ENCODE measurements around the gene KLF12.

KLF12 gene

DNA sequence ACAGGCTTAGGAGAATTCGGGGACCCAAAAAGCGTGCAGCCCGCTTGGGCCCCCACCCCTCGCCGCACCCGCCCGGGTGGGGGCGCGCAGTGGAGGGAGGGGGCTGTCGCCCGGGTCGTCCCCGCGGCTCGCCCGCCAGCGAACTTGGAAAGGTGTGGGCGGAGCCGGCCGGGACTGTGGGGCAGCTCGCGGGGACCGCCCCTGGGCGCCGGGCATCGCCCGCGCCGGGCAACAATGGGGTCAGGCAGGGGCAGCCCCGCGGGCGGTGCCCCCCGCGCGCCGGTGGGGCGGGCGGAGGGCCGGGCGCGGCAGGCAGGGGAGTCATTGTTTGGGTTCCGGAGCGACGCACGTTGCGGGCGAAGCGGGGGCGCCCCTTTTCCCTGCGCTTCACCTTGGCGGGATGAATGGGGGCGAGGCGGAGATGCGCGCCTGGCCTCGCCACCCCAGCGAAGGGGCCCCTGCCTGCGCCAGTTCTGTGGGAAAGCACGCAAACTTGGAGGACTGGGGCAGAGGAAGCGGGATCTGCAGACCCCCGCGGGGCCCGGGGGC is 647 bp upstream of the KLF12 start:
- FAIRE-seq, result no peak

DNA sequence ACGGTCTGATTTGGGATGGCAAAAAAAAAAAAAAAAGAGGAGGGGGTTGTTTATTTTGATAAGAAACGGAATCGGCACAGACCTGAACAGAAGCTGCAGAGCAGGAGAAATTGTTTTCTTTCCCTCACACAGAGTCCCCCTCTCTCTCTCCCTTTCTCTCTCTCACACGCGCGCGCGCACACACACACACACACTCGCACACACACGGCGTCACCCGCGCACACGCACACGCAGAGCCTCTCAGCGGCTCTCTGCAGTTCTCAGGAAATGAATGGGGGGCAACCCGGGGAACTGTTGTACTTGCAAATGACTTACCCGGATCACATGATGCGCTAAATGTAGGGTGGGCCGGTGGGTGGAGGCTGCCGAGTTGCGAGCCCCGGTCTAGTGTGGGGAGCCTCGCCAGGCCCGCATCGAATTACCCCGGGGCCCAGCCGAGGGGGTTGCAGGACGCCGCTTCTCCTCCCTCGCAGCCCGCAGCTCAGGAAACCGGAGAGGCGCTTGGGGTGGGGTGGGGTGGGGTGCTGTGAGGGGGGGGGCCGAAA is 475 bp downstream of the KLF12 start:
- no peak for FAIRE-seq

DNA sequence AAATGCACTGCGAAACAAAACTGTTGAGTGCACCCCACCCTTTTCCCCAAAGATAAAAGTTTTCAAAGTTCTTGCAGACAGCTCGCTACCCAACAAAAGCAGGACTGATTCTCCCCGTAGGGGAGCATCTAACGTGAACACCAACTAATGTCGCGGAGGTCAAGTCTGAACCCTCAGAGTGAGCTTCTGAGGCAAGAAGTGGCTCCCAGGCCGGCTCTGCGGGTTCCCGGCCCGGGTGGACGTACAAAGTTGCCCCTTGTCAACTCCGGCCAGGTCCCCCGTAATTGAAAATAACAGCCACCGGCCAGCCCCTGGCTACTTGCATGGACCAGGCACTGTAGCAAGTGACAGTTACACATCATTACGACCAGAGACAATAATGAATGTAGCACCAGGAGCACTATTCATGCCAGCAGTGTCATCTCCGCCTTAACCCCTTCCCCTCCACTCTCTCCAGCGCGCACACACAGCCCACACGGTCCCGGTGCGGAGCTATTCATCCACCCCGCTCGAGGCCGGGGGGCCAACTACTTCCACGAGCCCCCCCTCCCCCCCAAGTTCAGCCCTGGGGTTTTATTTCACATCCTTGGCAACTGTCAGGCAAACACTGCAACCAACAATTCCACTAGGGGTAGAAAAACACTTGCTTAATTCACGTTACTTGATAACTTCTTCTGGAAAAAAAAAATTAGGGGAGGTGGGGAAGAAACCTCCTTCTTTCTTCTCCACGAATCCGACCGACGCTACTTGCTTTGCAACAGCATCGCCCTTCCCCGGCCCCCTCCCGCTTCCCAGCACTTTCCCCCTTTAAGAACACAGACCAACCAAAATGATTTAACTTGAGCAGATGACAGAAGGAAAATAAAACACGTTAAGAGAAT is 1.2 kb downstream of the KLF12 start:
- FAIRE-seq, result no peak

DNA sequence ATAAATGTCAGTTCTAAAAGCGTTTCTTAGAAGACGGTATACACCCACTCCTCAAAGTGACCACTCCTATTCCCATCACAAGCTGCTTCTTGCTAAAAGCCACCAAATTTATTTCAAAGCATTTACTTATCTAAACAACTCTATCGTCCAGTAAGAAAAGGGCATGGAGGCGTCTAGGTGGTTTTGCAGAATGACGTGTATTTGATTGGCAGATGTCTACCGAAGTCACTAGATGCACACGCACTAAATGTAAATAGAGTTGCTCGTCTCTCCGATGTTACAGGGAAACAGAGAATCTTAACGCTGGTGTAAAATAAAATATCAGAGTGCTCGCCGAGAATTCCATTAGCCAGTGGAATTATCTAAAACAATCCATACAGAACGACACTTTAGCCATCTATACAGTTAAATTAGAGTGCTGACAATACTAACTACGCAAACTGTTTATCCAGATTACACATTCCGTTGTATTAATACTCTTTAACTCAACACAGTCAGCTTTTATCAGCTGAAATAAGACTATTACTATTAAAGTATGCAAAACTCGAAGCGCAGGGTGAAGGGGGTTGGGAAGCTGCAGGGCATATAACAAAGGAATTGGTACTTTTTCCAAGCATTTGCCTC is 1.9 kb downstream of the KLF12 start:
- FAIRE-seq, result no peak

DNA sequence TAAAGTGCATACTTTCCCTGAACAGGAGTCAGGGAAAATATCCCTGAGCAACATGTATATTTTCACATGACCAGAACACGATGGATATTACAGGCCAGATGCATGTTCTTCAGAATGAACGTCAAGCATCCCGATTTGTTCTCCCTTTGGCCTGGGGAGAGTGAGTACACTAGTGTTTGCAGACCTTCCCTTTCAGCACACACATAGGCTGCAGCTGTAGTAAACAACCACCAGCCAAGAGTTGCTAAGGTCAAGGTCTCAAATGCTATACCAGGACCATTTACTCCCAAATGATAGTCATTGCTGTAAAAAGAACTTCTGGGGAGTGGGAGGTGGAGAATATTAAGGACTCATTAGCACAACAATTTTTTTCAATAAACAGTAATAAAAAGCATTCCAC is 3.0 kb downstream of the KLF12 start:
- FAIRE-seq, result no peak

DNA sequence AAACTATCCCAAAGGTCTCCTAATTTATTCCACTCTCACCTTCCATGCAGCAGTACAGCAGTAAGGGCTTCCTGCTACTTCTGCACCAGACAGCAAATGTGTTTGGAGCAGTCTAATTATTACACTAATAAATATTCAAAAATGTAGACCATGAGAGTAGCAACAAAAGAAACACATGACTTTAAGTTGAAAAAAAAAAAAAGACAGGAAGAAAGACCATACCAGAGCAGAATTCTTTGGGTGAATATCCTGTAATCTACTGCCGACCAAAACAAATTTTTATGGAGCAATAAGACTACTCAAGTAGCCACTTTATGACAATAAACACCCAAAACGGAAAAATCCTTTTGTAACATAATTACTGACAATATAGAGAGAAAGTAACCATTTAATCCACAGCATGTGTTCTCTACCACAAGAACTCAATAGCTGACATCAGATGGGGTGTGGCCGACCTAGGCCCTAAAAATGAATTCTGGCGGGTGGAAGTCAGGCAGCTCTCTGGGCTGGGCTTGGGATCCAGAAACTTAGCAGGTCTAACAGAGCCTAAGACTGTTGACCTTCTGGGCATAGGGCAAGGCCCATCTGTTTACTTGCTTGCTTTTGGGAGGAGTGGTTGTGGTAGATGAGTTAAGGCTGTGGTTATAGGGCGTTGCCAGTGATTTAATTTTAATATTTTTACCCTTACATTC is 4.6 kb downstream of the KLF12 start:
- FAIRE-seq, result no peak

DNA sequence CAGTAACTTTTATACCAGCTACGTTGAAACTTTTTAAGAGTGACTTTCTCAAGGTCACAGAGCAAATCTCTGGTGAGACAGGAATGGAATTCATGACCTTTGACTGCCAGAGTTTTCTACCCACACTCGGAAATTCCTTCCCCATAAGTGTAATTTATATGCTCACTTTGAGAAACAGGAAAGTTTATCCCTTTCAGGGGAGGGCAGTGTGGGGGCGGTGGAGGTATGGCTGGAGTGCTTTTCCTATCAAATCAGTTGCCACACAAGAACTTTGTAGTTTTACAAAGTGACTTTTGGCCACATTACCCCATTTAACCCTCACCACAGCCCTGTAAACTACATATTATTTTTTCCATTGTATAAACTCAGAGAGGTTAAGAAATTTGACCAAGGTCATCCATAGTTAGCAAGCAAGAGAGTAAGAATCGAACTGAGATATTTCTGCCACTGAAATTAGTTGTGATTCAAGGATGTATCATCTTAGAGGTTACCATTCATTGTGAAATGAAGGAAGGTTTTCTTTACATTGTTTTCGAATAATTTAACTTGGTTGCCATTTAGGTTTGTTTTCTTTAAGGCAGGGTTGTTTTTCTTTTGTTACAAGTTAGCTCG is 5.9 kb downstream of the KLF12 start:
- FAIRE-seq, result no peak

DNA sequence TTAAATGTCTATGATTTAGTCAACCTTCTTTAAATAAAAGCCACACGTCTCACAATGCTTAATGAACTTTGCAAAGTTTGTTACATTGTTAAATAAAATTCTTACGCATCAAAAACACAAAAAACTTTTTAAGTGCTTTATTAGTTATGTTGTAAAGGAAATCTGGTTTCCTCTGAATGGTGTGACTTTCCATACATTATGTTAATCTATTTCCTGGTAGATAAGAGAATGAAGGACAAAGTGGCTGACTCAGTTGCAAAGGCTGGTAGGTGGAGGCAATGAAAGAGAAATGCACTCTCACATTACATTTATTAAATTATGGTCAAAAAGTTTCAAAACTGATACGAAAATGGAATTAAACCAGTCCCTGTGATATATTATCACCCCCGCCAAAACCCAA is 15.9 kb downstream of the KLF12 start:
- FAIRE-seq, result no peak

DNA sequence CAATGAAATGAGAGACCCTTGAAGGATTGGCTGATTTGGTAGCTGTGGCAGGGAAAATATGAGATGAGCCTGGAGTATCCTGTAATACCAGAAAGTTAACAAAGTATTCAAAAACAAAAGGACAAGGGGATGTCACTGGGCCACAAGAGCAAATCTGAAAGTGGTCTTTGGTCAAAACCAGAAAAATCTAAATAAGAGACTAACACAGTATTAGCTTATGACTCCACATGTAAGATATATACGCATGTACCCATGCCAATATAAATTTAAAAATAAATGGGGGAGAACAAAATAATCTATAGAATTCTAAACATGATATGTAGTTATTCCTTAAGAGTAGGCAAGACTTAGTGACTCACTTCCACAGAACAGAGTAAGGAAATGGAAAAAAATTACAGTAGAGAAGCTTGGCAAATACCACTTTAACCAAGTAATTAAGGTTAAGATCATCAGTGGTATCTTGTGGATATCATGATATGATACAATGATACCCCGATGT is 16.9 kb downstream of the KLF12 start:
- FAIRE-seq, result no peak

DNA sequence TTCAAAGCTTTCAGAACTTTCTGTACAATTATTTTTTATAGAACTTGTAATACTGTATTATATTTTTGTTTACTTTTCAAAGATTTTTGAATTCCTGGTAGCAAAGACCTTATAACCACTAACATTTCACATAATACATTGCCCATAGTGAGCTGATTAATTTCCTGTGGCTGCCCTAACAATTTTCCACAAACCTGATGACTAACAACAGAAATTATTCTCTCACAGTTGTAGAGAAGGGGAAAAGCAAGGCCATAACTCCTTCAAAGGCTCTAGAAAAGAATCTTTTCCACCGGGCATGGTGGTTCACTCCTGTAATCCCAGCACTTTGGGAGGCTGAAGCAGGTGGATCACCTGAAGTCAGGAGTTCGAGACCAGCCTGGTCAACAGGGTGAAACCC is 19.1 kb downstream of the KLF12 start:
- no peak for FAIRE-seq

DNA sequence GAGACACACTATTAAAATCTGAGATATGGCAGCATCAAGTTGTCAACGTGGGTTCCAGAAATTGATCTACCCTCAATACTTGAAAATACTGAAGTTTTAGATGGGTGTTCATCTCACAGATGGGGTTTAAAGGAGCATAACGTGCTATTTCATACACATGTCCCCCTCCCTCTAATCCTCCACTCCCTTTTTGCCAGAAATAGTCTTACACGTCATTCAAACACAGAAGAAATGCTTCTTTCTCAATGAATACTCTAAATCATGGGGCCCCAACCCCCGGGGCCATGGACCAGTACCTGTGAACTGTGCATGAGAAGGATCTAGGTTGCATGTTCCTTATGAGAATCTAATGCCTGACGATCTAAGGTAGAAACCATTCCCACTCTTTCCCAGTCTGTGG is 19.6 kb downstream of the KLF12 start:
- FAIRE-seq, result no peak

DNA sequence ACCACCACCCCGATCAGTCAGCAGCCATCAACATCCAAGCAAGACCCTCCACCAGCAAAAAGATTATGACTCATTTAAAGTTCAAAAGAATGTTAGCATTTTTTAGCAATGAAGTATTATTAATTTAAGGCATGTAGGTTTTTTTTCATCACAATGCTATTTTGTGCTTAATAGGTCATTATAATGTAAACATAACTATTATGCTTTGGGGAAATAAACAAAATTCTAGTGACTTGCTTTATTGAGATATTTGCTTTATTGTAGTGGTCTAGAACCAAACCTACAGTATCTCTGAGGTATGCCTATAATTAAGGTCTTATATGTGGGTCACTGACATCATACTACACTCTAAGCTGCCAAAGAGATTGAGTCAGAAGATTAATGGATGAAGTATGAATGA is 20.0 kb downstream of the KLF12 start:
- FAIRE-seq, result no peak

DNA sequence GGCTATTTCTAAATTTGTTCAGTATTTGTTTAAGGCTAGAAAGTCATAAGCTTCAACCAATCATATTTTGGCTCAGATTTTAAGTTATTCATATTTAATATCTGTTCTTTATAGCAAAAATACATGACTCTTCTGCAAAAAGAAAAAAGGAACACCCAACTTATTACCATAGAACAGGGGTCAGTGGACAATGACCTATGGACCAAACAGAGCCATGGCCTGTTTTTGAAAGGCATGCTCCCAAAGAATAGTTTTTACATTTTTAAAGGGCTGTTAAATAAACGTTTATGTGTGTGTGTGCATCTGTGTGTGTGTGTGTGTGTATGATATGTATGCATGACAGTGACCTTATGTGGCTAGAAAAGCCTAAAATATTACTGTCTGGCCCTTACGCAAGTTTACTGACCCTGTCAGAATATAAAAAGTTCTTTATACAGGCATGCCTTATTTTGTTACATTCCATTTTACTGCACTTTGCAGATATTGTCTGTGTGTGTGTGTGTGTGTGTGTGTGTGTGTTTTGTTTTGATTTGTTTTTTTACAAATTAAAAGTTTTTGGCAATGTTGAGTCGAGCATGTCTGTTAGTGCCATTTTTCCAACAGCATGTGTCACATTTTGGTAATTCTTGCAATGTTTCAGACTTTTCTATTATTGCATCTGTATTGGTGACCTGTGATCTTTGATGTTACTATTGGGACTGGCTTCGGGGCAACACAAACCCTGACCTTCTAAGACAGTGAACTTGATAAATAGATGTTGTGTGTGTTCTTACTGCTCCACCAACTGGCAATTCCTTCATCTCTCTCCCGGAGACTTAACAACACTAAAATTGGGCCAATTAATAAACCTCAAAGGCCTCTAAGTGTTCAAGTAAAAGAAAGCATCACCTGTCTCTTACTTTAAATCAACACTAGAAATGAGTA is 22.0 kb downstream of the KLF12 start:
- no peak for FAIRE-seq

DNA sequence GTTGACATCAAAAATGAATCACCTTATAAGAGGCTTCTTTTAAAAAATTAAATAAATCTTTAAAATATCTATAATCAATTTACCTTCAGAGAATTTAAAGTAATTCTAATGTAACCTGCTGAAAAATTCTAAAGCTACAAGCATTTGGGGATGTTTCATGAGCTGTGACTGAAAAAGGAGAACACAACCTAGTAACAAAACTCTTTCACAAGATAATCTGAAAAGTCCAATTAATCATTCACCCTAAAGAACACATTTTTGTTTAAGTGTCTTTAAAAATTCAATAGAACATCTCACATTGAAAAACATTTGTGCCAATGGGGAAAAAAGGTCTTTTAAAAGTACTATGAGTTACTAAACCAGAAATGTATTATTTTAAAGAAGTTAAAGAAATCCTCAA is 22.8 kb downstream of the KLF12 start:
- FAIRE-seq, result no peak

DNA sequence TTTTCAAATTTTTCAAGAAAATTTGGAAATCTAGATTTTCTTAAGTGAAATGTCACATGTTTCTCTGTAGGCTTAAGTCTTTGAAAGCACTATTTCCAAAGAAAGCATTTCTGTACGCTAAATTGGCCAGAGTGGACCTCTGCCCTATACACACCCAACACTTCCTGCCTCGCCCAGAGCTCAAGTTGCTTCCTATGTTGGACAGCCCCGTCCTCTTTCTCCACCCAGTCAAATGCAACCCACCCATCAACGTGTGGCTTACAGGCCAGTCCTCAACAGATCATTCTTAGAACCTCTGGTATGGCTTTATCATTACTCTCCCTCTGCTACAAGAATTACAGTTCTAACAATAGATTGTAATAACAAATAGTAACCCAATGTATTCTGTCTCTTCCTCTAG is 24.2 kb downstream of the KLF12 start:
- FAIRE-seq, result no peak

DNA sequence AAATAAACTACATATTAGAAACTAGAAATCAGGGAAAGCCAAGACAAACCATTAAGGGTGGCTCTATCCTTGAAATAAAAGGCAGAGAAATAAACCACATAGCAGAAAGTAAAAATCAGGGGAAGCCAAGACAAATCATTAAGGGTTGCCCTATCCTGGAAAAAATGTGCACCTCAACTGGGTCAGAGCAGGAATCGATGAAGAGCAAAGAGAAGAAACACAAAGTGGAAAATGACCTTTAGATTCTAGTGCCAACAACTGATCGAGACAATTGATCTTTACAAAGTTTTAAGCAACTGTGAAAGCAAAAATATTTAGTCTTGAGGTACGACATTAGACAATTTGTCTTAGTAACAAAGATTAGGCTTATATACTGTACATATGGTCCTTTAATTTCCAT is 26.6 kb downstream of the KLF12 start:
- FAIRE-seq, result no peak

DNA sequence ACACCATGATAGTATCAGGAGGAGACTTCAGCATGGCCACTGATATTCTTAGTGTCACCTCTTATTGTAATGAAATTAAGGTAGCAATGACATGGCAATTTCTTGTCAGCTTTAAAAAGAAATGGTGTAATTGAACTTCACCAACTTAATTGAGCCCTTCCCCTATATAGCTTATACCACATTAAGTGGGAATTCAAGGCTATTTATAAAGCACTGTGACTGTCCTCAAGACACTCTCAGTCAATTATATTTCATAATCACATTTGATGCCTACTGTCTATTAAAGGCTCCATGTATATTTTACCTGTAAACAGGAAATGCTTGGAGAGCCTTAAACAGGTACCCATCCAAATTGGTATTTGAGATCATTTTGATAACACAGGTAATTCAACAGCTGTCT is 28.3 kb downstream of the KLF12 start:
- FAIRE-seq, result no peak

DNA sequence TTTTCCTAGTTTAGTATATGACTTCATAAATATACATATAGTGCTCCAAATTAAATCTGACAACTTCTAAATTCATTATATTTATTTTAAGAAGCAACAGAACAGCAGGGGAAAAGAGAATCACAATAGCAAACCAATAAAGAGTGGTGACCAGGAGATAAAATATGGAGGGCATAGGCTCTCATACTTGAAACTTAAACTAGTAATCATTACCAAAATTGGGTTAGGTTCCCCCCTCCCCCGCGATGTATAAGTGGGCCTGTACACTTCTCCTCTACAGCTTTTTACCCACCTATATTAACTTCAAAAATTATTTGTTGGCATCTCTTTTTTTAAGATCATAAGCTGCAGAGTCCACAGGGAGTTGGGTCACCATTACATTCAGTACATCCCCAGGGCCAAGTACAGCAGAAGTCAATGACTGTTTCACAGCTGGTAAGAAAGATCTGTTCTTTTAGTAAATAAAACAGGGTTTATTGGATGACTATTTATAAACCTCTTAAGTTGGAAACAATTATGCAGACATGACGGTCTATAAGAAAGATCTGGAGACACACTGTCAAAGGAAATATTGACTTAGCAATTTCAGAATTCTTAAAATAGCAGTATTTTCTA is 29.4 kb downstream of the KLF12 start:
- FAIRE-seq, result no peak

DNA sequence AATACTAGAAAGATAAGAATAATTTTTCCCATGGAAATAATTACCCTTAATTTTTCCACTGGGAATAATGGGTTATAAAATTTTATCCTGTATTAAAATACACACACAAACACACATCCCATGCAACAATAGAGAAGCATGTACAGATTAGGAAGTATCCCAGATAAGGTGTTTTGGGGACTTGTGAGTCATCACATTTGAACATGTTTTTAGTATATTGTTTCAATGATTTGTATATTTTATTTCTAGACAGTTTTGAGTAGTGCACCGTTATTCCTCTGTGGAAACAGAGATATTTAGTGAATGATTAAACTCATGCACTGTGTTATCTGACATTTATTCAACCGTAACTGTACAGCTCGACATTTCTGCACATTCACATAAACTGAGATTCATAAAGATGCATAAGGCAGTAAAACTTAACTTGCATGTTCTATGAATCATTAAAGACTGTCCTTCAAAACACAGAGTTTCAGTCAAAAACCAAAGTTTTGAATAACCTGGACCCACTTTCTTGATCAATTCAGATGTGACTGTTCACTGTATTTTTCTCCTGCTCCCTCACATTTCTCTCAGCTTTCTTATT is 30.1 kb downstream of the KLF12 start:
- no peak for FAIRE-seq

DNA sequence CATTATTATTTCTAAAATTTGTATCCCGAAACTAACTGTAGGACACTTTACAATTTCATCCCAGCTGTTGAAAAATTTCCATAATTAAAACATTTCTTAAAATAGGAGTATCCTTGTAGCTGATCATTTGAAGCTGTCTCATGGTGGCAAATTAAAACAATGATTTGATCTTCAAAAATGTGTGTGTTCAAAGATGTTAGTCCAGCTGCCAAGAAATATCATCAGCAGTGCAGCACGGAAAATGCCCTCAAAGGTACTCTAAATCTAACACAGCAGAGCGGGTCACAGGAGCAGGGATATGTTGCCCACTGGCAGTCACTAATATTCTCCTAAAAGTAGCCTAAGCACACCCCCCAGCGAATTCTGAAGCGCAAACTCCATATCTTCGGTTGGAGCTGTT is 31.0 kb downstream of the KLF12 start:
- no peak for FAIRE-seq

DNA sequence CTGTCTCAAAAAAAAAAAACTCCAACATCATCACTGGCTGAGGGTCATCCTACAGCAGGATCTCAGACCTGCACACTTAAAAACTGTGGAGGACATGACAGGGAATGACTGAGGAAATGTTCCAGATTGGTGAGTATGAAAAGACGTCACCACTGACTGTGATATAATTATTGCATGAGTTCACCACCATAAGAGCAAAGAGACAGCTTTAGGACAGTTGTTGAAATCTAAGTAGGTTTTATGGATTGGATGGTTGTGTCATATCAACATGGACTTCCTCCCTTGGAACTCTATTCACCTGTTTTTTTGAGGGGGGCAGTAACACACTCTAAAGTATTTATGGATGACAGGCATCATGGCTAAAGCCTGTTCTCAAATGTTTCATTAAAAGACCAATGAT is 31.5 kb downstream of the KLF12 start:
- FAIRE-seq, result no peak
